Fibroblast of skin of scalp (primary cell): ENCODE measurements around the gene ST6GALNAC4.

Experiments
- DNase-seq: peaks from one replicate; pipeline ENCODE4 v3.0.0-alpha.2; 2013

ST6GALNAC4 gene

DNA sequence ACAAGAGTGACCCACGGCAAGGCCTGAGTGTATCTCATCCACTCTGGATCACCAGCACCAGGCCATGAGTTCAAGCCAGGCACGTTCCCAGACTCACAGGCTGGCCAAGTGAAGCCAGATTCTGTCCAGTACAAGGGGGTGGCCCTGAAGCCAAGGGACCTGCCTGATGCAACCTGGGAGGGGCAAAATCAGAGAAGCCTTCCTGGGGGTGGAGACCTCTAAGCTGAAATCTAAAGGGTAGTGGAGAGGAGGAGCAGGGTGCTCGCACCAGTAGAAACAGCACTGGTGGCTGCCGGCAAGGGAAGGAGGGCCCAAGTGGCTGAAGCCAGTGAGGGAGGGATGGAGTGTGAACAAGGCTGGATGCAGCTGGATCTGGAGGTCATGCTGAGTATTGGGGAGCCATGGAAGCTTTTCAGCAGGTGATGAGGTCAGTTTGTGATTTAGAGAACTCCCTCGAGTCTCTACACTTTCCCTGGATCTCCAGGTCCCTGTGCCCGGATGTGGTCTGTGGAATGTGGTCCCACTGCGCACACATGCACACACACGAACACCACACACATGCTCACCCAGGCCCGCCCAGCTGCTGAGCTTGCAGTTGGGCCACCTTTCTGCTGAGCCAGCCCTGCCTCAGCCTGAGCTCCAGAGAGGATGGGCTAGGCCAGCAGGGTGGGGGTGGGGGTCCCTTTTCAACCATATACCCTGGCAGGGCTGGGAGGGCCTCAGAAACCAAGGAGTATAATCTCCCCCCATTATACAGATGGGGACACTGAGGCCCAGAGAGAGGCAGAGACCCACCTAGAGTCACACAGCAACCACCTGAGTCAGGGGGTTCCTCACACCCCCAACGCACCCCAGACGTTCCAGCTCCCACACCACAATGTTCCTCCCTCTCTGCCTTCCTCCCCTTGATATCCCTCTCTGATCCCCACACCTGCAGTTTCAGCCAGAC, 12.1 kb upstream of the ST6GALNAC4 start:
- peak; percentile 49 for DNase-seq

DNA sequence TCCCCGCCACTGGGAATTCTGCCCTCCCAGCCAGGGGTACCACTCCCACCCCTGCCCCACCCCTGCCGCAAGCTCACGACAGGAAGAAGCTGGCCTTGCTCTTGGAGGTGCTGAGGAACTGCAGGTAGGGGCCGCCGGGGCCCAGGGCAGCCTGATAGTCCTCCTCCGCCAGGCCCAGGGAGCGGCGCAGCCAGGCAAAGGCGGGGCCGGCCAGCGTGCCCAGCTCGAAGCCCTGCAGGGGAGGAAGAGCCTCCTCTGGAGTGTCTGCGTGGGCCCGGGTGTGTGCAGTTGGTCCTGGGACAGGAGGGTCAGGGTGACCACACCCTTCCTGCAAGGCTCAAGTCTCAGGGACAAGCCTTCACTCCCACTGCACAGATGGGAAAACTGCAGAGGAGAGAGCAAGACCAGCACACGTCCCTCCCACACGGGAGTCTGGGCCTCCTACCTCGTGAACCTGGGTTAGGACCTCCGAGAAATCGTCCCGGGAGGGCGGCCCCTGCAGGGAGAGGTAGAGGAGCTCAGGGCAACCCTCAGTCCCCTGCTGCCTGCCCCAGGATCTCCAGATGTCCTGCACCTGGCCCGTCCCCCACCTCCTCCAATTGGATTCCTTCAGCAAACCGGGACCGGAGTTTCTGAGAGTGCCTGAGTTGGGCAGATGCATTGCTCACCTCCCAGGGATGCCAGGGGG, 11.3 kb upstream of the ST6GALNAC4 start:
- no peak for DNase-seq

DNA sequence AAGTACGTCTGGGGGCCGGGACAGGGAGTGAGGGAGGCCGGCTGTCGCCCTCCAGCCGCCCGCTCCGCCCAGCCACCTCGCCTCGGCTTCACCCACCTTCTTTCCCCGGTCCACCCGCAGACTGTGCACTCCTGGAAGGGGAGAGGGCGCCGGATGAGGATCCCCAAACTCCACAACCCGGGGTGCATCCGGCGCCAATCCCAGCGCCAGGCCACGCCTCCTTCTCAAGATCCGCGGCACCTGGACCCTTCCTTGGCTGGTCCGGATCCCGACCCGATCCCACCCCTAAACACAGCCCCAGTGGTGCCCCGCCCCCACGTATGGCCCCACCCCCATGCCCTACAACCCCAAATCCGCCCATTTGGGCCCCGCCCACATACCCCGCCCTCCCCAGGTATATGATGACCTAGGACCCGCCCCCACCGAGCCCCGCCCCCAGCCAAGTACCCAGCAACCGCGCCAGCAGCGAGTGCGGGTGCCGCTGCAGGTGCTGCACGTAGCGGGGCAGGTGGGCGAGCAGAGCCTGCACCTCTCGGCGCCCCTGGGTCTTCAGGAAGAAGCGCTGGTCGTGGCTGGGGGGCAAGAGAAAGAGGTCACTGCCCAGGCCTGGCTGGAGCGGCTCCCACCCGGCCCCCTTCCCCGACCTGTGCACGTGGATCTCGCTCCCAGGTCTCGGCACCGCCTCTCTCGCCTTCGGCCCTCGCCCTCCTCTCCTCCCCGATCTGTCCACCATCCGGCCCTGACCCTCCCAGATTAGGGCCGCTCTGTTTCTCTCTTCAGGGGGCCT, 10.6 kb upstream of the ST6GALNAC4 start:
- DNase-seq, result no peak

DNA sequence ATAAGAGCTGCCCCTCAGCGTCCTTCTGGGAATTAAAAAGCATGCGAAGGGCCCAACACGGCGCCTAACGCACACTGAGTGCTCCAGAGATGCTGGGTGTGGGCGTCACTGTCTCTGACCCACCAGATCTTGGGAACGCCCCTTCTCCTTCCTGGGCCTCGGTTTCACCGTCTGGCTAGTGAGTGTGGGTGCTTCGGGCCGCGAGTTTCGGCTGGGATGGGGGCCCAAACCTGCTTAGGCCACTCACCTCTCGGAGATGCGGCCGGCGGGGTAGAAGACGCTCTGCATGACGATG, 10.0 kb upstream of the ST6GALNAC4 start:
- no peak for DNase-seq

DNA sequence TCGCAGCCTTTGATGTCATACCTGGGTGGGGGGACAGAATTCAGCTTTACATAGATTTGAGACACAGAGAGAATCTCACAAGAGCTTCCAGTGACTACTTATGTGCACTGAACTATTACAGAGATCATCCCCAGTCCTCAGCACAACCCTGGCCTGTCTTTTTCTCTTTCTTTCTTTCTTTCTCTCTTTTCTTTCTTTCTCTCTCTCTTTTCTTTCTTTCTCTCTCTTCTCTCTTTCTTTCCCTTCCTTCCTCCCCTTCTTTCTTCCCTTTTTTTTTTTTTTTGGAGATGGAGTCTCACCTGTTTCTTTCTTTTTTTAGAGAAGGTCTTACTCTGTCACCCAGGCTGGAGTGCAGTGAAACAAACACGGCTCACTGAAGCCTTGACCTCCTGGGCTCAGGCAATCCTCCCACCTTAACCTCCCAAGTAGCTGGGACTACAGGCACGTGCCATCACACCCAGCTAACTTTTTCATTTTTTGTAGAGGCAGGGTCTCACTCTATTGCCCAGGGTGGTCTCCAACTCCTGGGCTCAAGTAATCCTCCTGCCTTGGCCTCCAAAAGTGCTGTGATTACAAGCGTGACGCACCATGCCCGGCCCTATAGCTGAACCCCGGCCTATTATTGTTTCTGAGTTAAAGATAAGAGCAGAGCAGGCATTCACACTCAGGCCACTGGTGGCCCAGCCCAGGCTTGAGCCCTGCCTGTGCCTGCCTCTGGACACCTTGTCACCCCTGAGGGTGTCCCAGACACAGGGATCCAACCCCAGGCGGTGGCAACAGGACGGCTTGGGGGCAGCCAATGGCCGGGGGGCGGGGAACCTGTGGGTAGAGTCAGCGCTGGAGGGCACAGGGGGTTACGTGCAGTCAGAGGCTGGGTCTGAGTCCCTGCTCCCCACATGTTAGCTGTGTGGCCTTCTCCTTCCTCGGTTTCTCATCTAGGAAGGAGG, 9.4 kb upstream of the ST6GALNAC4 start:
- DNase-seq, result no peak

DNA sequence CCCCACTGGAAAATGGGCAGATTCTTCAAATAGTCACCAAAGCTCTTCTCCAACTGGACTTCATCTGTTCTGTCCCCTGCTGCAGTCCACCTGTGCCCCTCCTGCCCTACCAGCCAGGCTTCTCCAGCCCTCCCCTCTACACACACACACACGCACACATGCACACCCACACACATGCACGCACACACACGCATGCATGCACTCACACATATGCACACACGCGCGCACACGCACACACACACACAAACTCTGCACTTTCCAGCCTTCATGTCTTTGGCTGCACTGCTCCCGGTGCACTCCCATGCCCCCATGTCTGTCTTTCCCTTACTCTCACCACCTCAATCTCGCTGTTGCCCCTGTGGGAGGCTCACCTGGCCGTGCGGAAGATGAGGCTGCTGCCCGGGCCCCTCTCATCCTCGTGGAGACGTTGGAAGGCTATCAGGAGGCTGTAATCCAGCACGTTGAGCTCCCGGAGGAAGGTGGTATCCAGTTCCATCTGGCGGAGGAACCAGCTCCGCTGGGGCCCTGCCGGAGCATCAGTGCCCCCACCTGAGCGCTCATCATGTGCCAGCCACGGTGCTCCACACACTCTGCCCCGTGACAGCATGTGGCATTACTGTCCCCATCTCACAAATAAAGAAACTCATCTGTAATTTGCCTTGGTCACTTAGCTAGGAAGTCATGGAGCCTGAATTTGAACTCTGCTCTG, 8.0 kb upstream of the ST6GALNAC4 start:
- no peak for DNase-seq

DNA sequence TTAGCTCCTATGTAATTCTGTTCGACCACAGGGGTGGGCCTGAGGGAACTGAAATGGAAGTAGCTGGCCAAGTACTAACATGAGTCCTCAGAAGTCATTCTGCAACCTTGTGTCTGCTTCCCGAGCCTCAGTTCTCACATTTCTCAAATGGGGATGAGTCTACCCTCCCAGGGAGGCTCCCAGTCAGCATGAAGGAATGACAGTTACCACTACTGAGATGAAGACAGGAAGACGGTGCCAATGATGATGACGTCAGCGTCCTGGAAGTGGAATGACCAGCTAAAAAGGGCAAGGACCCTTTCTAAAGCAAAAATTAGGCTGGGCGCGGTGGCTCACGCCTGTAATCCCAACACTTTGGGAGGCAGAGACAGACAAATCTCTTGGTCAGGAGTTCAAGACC, 6.9 kb upstream of the ST6GALNAC4 start:
- peak; percentile 97 for DNase-seq

DNA sequence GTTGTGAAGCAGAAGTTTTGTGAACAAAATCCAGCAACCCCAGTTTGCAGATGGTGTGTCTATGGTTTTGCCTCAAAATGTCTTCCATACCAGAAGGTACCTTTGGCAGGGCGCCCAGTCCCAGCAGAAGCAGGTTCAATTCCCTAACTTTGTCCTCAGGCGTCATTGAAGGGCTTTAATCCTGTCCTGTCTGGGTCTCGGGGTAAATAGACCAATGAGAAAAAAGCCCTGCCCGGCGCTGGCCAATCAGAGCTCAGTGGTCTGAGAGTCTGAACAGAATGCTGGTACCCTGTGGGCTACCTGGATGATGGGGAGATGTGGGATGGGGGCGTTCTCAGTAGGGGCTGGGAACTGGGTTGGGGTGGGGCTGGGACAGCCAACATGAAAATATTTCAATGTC, 6.2 kb upstream of the ST6GALNAC4 start:
- DNase-seq, result no peak

DNA sequence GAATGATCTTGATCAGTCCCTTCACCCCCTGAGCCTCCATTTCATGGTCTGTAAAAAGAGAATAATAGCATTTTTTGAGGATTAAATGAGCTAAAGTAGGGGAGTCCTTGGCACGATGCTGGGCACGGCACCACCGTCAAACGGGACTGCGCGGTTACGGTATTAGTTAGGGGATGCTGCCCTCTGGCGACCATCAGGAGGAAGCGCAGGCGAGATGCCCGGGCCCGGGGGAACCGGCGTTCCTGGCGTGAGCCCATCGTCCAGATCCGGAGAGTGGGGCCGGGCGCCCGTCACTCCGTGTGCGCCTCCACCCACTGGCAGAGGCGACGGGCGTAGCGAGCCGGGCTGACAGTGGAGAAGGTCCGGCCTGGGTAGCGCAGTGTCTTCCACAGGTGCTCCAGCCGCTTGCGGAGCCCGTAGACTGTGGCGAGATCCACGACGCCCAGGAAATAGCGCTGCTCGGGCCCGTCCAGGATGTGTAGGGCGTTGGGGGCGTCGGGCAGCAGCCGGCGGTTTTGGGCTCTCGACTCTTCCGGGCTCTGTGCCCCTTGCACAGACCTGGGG, 4.8 kb upstream of the ST6GALNAC4 start:
- DNase-seq, result peak; percentile 57

DNA sequence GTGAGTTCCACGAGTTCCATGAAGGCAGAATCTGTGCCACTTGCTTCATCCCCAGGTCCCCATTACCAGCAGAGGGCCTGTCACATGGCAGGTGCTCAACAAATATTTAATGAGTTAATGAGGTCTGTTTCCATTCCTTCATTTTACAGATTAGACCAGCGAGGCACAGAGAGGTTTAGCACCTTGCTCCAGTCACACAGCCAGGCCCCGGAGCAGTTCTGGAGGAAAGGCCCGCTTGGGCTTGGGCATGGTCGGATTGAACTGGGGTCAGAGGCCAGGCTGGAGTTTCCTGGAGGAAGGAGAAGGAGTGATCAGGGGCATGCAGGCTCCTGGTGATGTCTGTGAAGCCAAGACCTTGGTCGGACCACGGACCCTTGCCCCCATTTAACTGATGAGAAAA, 4.0 kb upstream of the ST6GALNAC4 start:
- DNase-seq, result no peak

DNA sequence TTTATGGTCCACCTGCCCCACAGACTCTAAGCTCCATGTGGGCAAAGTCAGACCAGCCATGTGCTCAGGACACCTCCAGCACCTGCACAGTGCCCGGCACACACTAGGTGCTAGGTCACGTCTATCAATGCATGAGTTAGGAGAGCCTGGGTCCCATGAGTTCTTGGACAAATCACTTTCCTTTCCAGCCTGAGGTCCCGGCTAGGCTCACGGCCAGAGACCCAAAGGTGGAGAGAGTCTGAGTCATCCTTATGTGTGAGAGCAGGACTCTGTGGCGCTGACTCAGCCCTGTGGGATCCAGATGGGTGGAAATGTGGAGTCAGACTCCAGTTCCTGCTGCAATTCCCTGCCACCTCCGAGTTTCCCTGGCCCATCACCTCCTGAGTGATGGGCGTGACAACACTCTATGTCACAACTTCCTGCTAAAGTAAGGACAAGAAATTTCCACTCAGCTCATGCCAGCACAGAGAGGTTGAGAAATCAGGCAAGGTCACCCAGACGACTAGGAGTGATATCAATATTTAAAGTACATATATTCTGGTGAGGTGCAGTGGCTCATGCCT, 2.5 kb upstream of the ST6GALNAC4 start:
- DNase-seq, result peak; percentile 98

DNA sequence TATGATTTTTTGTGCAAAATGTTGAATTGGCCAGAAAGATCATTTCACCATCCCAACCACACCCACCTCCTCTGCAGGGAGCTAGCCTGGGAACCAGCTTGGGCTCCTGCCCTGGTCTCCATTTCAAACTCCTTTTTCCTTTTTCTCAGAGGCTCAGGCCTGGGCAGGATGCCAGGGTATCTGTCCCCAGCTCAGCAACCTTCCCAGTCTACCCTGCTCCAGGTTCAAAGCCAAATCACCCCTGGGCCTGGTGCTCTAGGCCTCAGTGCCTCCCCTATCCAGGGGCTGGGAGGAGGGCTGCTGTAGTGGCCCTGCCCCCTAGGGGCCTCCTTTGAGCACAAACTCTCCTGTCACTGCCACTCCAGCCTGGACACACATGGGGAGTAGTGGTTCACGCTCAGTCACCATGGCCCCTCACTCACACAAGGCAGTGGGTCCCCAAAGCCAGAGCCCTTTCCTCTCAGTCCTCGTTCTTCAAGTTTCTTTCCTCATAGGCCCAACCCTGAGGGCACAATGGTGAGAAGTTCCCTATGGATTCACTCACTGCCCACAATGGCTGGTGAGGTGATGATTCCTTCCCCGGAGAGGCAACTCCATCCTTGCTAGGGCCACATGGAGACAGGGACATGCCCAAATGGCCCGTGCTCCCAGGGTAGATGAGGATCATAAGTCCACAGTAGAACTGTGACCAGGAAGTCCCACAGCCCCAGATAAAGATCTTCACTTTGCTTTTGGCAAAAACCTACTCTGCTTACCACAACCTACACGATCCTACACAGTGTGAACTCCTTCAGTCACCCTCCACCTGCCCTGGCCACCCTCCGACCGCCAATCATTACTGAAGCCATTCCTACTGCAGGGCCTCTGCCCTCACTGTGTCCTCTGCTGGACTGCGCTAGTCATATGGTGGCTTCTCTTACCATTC, 1.6 kb upstream of the ST6GALNAC4 start:
- DNase-seq, result peak; percentile 53

DNA sequence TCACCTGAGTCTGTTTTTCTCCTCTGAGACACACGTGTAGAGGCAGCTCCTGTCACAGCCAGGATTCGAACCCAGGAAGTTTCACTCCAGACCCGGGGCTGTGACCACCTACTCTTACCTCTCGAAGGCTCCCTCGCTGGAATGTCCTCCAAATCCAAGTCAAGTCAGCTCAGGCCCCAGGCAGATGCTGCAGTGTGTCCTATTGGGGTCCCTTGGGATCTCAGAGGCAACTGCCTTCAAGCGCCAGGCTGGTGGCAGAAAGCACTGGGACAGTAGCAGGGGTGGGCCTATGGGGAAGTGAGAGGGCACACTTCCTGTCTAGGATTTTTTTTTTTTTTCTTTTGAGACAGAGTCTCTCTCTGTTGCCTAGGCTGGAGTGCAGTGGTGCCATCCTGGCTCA, 762 bp upstream of the ST6GALNAC4 start:
- no peak for DNase-seq

DNA sequence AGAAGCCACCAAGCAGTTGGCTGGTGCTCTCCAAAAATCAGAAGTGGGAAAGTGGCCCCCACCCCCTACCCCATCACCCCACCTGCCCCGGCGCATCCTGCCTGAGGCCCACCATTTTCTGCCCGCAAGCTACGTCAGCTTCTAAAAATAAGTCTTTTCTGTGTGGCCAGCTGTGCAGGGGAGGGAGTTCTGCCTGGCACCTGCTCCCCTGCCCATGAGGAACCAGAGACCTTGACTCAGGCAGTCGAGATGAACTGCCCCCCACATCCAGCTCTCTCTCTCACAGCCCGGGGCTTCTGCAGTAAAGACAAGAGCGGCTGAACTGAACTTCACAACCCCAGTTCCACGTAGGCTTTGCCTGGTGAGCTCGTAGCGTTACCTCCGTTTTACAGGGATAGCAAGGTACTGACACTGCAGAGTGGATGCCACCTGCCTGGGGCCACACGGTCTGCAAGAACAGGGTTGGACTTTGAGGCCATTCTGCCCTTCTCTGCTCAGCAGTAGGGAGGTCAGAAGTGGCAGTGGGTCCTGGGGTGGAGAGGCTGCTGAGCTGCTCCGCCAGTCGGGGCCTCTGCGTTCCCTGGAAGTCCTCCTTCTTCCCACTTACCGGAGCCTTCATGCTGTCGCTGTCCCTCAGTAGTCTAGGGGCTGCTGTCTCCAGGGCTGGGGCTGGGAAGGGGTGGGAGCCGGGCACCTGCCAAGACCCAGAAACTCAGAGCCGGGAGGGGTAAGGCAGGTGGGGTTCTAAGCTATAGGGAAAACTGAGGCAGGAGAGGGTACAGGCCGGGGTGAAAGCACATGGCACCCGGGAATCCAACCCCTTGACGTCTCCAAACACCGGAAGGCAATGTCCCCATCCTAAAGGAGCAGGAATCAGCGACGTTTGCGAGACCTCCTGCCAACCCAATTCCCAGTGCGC, 781 bp downstream of the ST6GALNAC4 start:
- no peak for DNase-seq

DNA sequence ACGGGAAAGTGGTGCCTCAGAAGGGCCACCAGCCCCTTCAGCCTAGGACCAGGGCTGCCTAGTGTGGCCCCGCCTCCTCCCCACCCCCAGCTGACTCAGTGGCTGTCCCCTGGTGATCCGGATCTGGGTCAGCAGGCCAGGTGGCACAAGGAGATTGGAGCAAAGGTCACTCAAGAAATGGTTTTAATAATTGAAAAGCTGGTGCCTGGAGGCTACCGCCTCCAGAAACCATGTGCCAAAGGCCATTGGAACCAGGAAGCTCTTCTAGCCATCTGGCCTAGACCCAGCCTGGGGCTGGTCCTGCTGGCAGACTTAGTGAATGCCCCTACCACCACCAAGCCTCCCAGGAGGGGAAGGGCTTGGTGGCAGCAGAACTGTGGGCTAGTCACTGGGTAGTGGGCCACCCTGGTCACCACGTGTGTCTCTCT, 1.5 kb downstream of the ST6GALNAC4 start:
- DNase-seq, result no peak

DNA sequence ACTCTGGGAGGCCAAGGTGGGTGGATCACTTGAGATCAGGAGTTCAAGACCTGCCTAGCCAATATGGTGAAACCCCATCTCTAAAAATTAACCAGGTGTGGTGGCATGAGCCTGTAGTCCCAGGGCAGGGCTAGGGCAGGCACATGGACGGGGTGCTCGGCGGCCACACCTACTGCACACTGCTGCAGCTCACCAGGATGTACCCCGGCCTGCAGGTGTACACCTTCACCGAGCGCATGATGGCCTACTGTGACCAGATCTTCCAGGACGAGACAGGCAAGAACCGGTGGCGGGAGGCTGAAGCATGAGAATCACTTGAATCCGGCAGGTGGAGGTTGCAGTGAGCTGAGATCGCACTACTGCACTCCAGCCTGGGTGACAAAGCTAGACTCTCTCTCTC, 3.2 kb downstream of the ST6GALNAC4 start:
- DNase-seq, result no peak

DNA sequence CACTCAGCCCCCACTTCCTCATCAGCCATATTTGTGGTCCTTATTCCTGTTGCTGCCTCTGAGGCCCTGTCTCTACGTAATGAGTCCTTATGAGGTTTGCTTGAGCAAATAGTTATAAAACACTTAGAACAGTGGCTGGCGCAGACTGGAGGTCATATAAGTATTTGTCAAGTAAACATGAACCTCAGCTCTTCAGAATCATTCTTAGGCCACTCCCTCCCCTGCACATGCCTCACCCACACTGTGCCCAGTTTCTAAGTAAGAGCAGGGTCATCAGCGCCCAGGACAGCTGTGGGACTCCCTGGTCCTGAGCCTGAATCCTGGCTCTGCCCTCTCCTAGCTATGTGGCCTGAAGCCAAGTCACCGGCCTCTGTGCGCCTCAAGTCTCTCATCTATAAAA, 4.0 kb downstream of the ST6GALNAC4 start:
- no peak for DNase-seq

DNA sequence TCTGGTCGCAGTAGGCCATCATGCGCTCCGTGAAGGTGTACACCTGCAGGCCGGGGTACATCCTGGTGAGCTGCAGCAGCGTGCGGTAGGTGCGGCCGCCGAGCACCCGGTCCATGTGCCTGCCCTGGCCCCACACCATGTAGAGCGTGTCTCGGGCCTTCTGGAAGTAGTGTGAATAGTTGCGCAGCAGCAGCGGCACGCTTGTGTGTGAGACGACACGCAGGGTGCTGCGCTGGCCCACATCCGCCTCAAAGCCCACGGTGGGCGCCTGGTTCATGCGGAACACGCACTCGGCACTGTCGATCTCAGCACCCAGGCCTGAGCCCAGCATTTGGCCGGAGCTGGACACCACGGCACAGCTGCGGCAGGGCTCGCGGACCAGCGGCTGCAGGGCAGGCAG, 4.5 kb downstream of the ST6GALNAC4 start:
- no peak for DNase-seq
